Astrocyte (in vitro differentiated cells and primary cell): Measurements from ENCODE around the gene HBM. TPM values are rescaled to one million over a fixed set of nuclear protein-coding genes. Genes with fewer than 3 reads are reported as not detected.

Experiments
- DNase-seq: peaks from one replicate; pipeline ENCODE4 v3.0.0-alpha.2; 2010; ENCODE audit warnings: low read depth
- FAIRE-seq: peaks from 2 replicates; lab custom pipeline; 2011; peaks lifted over from hg19 to GRCh38; lab: Jason Lieb, UNC
- H2AFZ ChIP-seq: 2 replicates; pipeline ENCODE4 v1.6.0; 2012; ENCODE audit warnings: low read depth, low read length, inconsistent platforms
- H3K27ac ChIP-seq: 2 replicates; pipeline ENCODE4 v1.5.1; 2011; ENCODE audit warnings: low read depth, low read length, inconsistent platforms
- H3K27me3 ChIP-seq: 2 replicates; pipeline ENCODE4 v1.6.0; 2011; ENCODE audit warnings: low read length, inconsistent platforms; ENCODE audit not compliant: insufficient read depth
- H3K36me3 ChIP-seq: 2 replicates; pipeline ENCODE4 v1.5.1; 2011; ENCODE audit warnings: low read length, inconsistent platforms; ENCODE audit not compliant: insufficient read depth
- H3K4me1 ChIP-seq: 2 replicates; pipeline ENCODE4 v1.5.1; 2011; ENCODE audit warnings: low read length, inconsistent platforms; ENCODE audit not compliant: insufficient read depth
- H3K4me2 ChIP-seq: 2 replicates; pipeline ENCODE4 v1.6.0; 2012; ENCODE audit warnings: low read length, inconsistent platforms
- H3K4me3 ChIP-seq: 2 replicates; pipeline ENCODE4 v1.5.1; 2011; ENCODE audit warnings: low read depth, mild to moderate bottlenecking, low read length, inconsistent platforms; ENCODE audit not compliant: insufficient read depth
- H3K79me2 ChIP-seq: 2 replicates; pipeline ENCODE4 v1.6.0; 2012; ENCODE audit warnings: mild to moderate bottlenecking, low read length, inconsistent platforms; ENCODE audit not compliant: insufficient read depth
- H3K9ac ChIP-seq: 2 replicates; pipeline ENCODE4 v1.6.0; 2012; ENCODE audit warnings: mild to moderate bottlenecking, low read length, inconsistent platforms
- H3K9me3 ChIP-seq: 2 replicates; pipeline ENCODE4 v1.5.1; 2012; ENCODE audit warnings: low read depth, mild to moderate bottlenecking, low read length, inconsistent platforms; ENCODE audit not compliant: insufficient read depth
- H4K20me1 ChIP-seq: 2 replicates; pipeline ENCODE4 v1.6.0; 2012; ENCODE audit warnings: low read length, inconsistent platforms; ENCODE audit not compliant: insufficient read depth
- H3K27ac Mint-ChIP-seq: one replicate; pipeline ENCODE4 v1.8.0; 2021; ENCODE audit warnings: mild to moderate bottlenecking, mixed read lengths; ENCODE audit not compliant: unreplicated experiment
- H3K27me3 Mint-ChIP-seq: one replicate; pipeline ENCODE4 v1.8.0; 2021; ENCODE audit warnings: low read depth, mixed read lengths; ENCODE audit not compliant: unreplicated experiment
- H3K36me3 Mint-ChIP-seq: one replicate; pipeline ENCODE4 v1.8.0; 2021; ENCODE audit warnings: low read depth, mixed read lengths; ENCODE audit not compliant: unreplicated experiment
- H3K4me1 Mint-ChIP-seq: one replicate; pipeline ENCODE4 v1.8.0; 2021; ENCODE audit warnings: low read depth, mixed read lengths; ENCODE audit not compliant: unreplicated experiment
- H3K4me3 Mint-ChIP-seq: one replicate; pipeline ENCODE4 v1.8.0; 2021; ENCODE audit warnings: mild to moderate bottlenecking, moderate library complexity, mixed read lengths; ENCODE audit not compliant: unreplicated experiment
- H3K9me3 Mint-ChIP-seq: one replicate; pipeline ENCODE4 v1.8.0; 2021; ENCODE audit warnings: mild to moderate bottlenecking, mixed read lengths; ENCODE audit not compliant: unreplicated experiment
- EZH2 ChIP-seq: IDR thresholded peaks from 2 replicates; pipeline ENCODE4 v1.6.1; 2012; ENCODE audit warnings: mild to moderate bottlenecking, low read length, inconsistent platforms; ENCODE audit not compliant: insufficient read depth
- total RNA-seq: library from RNA; stranded (reverse); gene quantifications from 2 replicates; pipeline ENCODE4 v1.2.1, GENCODE V29; 2021
- TF ChIP-seq, protein P1 (sequence below): IDR thresholded peaks from 2 replicates; pipeline ENCODE4 v1.5.1; 2011; ENCODE audit warnings: low read depth, mild to moderate bottlenecking, inconsistent platforms, low read length, moderate library complexity; ENCODE audit not compliant: insufficient read depth

Gene HBM
- total RNA-seq, 1 donor from 2014 or later = not detected

DNA sequence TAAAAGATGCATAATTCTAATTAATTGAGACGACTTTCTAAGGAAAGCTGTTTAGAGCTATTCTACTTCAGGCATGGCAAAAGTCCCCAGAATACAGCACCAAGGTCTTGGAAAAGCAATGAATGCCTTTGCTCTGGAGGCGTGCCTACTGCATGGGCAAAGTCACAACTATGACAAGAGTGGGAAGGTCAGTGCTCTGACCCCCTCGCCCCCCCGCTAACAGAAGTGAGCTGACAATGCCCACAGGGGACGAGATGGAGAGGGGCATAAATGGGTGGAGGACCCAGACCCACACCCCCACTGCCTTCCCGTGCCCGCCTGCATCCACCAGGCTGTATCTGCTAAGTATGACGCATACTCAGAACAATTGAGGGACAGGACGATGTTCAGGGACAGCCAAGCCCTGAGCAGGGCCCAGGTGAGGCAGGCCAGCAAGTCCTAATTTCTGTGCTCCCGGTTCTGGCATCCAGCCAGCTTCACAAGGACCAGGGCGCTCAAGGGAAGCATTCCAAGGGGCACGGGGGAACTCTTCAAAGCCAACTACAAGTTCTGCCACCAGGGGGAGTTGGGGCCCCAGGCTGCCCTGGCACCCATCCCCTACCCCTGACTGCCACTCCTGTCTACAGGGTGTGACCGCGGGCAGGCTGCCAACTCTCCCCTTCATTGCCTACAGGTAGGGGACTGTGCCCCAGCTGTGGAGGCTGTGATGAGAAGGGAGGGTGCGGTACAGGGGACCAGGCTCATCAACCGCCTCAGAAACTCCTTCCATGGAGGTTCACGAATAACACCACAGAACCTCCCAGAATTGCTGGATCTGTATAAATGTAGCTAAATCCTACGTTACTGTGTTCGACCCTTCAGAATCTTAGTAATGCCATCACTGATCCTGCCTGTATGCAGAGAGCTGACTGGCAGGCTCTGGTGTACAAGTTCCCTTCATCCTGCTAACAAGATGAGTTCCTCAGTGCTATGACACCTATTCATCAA, 48.1 kb upstream of the HBM start:
- no peak for FAIRE-seq
- Histone ChIP-seq H3K27me3 (no peaks in the 10 kb centered on the region), H3K9ac (no peak overlapping the region), H3K9me3 (no peaks in the 10 kb centered on the region), H4K20me1 (peaks cover 52% of the 10 kb centered on the region), H3K36me3 (peaks cover 10% of the 10 kb centered on the region), H3K79me2 (peaks cover under 1% of the 10 kb centered on the region), H3K4me2 (no peak overlapping the region), H3K4me3 (no peak overlapping the region), H2AFZ (no peak overlapping the region), H3K27ac (no peak overlapping the region), H3K4me1 (peaks cover 13% of the 10 kb centered on the region)
- no peak overlapping the region for H3K4me3 Mint-ChIP-seq
- DNase-seq = no peak
- TF ChIP-seq, protein P1, sequence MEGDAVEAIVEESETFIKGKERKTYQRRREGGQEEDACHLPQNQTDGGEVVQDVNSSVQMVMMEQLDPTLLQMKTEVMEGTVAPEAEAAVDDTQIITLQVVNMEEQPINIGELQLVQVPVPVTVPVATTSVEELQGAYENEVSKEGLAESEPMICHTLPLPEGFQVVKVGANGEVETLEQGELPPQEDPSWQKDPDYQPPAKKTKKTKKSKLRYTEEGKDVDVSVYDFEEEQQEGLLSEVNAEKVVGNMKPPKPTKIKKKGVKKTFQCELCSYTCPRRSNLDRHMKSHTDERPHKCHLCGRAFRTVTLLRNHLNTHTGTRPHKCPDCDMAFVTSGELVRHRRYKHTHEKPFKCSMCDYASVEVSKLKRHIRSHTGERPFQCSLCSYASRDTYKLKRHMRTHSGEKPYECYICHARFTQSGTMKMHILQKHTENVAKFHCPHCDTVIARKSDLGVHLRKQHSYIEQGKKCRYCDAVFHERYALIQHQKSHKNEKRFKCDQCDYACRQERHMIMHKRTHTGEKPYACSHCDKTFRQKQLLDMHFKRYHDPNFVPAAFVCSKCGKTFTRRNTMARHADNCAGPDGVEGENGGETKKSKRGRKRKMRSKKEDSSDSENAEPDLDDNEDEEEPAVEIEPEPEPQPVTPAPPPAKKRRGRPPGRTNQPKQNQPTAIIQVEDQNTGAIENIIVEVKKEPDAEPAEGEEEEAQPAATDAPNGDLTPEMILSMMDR = peak; percentile 46
- TF ChIP-seq EZH2 = no peak
- peaks cover 17% of the 10 kb centered on the region for H3K36me3 Mint-ChIP-seq
- no peaks in the 10 kb centered on the region for H3K9me3 Mint-ChIP-seq
- no peak overlapping the region for H3K27ac Mint-ChIP-seq
- peaks cover 12% of the 10 kb centered on the region for H3K4me1 Mint-ChIP-seq
- H3K27me3 Mint-ChIP-seq = no peaks in the 10 kb centered on the region

DNA sequence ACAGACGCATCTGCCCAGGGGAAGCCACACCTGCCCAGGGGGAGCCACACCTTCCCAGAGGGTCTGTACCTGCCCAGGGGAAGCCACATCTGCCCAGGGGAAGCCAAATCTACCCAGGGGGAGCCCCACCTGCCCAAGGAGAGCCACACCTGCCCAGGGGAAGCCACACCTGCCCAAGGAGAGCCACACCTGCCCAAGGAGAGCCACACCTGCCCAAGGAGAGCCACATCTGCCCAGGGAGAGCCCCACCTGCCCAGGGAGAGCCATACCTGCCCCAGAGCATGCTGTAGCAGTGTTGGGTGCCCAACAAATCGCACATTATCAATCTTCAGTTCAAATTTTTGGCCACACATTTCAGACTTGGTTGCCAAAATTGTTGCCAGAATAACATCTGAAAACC, 46.9 kb upstream of the HBM start:
- Histone ChIP-seq H4K20me1 (peaks cover 57% of the 10 kb centered on the region), H3K36me3 (peaks cover 10% of the 10 kb centered on the region), H3K4me1 (peaks cover 1% of the 10 kb centered on the region), H3K4me3 (no peak overlapping the region), H3K4me2 (no peak overlapping the region), H3K9me3 (no peaks in the 10 kb centered on the region), H3K27ac (no peak overlapping the region), H3K9ac (no peak overlapping the region), H3K79me2 (peaks cover 5% of the 10 kb centered on the region), H2AFZ (no peak overlapping the region), H3K27me3 (no peaks in the 10 kb centered on the region)
- Mint-ChIP-seq H3K27ac (no peak overlapping the region), H3K4me3 (no peak overlapping the region), H3K36me3 (peaks cover 15% of the 10 kb centered on the region), H3K9me3 (no peaks in the 10 kb centered on the region), H3K4me1 (peaks cover under 1% of the 10 kb centered on the region), H3K27me3 (no peaks in the 10 kb centered on the region)
- no peak for FAIRE-seq
- no peak for DNase-seq
- TF ChIP-seq, protein P1 = no peak
- TF ChIP-seq EZH2 = no peak

DNA sequence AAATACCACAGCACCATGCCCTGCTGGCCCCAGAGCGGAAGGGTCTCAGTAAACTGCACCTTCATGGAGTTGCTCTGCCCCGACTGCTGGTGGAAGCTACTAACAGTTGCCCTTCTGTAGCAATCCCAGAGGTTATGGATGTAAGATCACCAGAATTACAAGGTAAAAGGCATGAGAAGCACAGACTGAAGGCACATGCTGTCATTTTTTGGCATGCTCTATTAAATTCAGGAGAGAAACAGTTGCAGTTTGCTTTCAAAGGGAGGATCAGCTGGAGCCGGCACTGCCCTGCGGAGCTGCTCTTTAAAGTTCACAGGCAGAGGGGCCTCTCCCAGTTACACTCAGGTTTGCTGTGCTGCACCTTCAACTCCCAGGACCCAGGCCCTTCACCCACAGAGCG, 46.5 kb upstream of the HBM start:
- TF ChIP-seq, protein P1 = no peak
- no peak for TF ChIP-seq EZH2
- Histone ChIP-seq H3K27ac (no peak overlapping the region), H3K9me3 (no peaks in the 10 kb centered on the region), H3K36me3 (peaks cover 10% of the 10 kb centered on the region), H3K4me2 (no peak overlapping the region), H4K20me1 (peaks cover 59% of the 10 kb centered on the region), H3K4me3 (no peak overlapping the region), H3K79me2 (peaks cover 8% of the 10 kb centered on the region), H3K9ac (no peak overlapping the region), H3K27me3 (no peaks in the 10 kb centered on the region), H2AFZ (no peak overlapping the region), H3K4me1 (no peaks in the 10 kb centered on the region)
- FAIRE-seq (no peak), DNase-seq (no peak)
- Mint-ChIP-seq H3K36me3 (peaks cover 15% of the 10 kb centered on the region), H3K27ac (no peak overlapping the region), H3K4me3 (no peak overlapping the region), H3K9me3 (no peaks in the 10 kb centered on the region), H3K27me3 (no peaks in the 10 kb centered on the region), H3K4me1 (no peaks in the 10 kb centered on the region)
